NCI-H748 treated with DMSO at 0.1 percent for 48 hours (cell line): ENCODE results near the gene GPRASP3.

Source experiments
- DNase-seq: peaks from one replicate; lab custom pipeline; 2025; lab: John Stamatoyannopoulos, UW

GPRASP3 gene

DNA sequence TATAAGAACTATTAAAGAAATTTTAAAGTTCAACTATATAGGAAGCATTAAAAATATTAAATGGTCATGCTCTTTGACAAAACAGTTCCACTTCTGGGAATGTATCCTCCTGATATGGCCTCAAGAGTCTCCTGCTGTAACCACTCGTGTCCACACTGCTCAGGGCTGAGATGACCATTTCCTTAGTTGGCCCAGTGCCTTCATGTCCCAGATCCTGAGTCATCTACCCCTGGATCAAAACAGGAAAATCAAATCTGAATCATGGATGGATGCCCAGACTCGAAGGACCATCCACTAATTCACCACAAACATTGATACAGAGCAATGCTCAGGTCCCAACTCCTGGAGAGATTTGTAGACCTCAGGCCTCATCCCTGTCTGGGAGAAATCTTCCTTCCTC, 44.7 kb downstream of the GPRASP3 start:
- DNase-seq, result no peak

- DNase-seq, result no peak
These were observed 45.3 kb downstream of the GPRASP3 start for GRCh38 chrX:102765809-102766208.

DNA sequence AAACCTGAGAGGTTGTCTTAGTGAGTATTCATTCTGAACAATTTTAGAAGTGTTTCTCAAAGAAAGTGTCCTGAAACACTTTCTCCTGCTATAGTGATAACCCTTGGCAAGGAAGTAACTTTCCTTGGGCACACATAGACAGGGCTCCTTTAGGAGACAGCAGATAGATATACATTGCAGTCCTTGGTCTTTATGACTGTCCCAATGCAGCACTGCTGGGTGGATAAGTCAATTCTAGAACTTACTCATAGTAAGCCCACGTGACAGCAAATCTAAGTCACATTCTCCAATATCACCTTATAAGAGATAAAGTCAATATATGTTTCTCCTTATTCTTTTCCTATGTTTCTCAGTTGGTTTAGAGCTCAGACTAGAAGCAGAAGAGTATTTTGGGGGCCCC, 46.7 kb downstream of the GPRASP3 start:
- no peak for DNase-seq

DNA sequence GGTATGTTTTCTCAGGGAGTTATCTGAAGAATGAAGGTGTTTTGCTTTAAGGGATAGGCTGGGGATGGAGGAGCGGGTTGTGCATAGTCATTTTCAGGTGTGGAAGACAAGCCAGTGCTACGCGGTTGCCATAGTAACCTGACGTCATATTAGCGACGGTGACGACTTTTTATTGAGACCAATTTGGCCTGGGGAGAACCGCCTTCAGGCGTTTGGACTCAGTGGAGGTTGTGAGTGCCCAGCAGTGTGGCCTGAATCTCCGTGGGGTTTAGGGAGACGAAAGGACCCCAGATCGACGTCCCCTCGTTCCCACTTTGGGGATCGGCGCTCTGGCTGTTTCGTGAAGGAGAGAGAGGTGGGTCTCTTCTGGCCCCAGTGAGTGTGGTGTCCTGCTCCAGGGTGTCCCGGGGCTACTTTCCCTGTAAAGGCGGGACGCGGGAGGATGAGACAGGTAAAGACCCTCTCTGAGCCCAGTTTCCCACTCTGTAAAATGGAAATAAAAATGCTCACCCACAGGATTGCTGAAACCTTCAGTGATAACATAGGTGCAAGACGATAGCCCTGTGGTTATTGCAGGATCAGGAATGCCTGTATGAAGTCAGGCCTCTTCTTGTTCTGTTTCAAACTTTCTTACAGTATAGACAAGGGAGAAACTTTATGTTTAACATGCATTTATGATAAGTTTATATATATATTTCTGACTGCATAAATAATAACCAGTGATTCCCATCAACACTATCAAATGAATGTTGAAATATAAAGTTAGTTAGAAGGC, 48.6 kb downstream of the GPRASP3 start:
- peak; percentile 74 for DNase-seq
